Thyroid gland (tissue), 4 donors: ENCODE measurements around the gene ESYT2.

Source experiments
- CTCF ChIP-seq, 6 experiments: fragments of 200-600 bp in 3 of 6; fragments of 450-650 bp in 3 of 6; sonication (generic) in 3 of 6; IDR thresholded peaks; one replicate each; pipeline ENCODE4 v1.5.1; 2016 to 2019; ENCODE audit warnings: antibody characterized with exemption in 6 of 6, mild to moderate bottlenecking in 2 of 6, inconsistent platforms in 1 of 6, moderate library complexity in 1 of 6
- POLR2A ChIP-seq, 2 donors: fragments of 450-650 bp; IDR thresholded peaks; one replicate each; pipeline ENCODE4 v1.6.1; 2017; ENCODE audit warnings: antibody characterized with exemption in 2 of 2, mild to moderate bottlenecking in 2 of 2, moderate library complexity in 1 of 2

- TF ChIP-seq CTCF (IDR thresholded peaks at IDR 0.05) (no peak), POLR2A (IDR thresholded peaks at IDR 0.05) (no peak)
Observed at GRCh38 chr7:158749396-158749795, 79.9 kb downstream of the ESYT2 start.
